PFSK-1 (cell line): Measurements from ENCODE around the gene MMP23B.

Experiments
- FOXP2 ChIP-seq: optimal IDR thresholded peaks from 2 replicates; pipeline ENCODE3; 2011; ENCODE audit warnings: borderline replicate concordance, control low read depth, inconsistent platforms; ENCODE audit not compliant: insufficient read depth; ENCODE audit errors: extremely low read length, extremely low read depth
- POLR2AphosphoS5 ChIP-seq: IDR thresholded peaks from 2 replicates; pipeline ENCODE4 v1.6.1; 2012; ENCODE audit warnings: low read depth, mild to moderate bottlenecking, control low read depth, low read length, moderate library complexity
- SIN3A ChIP-seq: IDR thresholded peaks from 2 replicates; pipeline ENCODE4 v1.6.1; 2012; ENCODE audit warnings: mild to moderate bottlenecking, low read length, moderate library complexity, borderline replicate concordance; ENCODE audit not compliant: insufficient read depth
- TAF1 ChIP-seq: IDR thresholded peaks from 2 replicates; pipeline ENCODE4 v1.6.1; 2012; ENCODE audit warnings: low read length, control low read depth, borderline replicate concordance; ENCODE audit not compliant: insufficient read depth
- TF ChIP-seq, protein P1 (sequence below), 2 experiments: IDR thresholded peaks; 2 replicates each; pipeline versions ENCODE4 v1.6.1 to v1.8.0; 2011 to 2012; ENCODE audit warnings: low read depth in 2 of 2, low read length in 2 of 2, control low read depth in 1 of 2, inconsistent platforms in 1 of 2, mild to moderate bottlenecking in 1 of 2, moderate library complexity in 1 of 2; ENCODE audit not compliant: insufficient read depth in 1 of 2

MMP23B gene

DNA sequence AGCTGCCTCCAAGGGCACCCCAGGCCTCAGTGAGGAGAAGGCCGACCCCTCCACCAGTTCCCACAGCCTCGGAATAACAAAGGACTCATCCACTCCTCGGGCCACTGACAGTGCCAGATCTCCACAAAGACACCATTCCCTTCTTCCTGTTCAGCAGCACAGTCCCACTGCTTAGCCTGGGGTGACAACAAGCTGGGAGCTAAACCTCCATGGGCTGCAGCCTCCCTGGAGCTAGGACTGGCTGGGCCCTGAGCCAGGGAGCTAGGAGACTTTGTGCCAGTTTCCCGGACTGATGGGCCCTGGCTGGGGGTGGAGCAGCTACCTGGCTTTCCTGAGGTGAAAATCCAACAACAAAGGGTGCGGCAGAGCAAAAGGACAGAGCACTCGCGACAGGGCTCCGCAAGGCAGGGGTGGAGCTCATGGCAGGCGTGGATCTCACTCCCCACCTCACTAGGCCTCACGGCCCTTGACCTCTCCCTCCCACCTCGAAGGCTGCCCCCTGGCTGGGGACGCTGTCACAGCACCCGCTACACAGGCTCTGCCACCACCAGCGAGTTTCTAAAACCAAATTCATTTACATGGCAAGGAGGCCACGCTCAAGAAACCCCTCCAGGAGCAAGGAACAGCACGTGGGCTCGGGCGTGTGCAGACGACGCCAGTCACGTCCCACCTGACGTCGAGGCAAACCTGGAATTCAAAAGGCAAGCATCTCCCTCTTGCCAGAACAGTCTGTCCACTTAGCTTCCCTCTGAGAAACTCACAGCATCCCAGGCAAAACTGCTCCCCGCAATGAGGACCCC lies 46.8 kb downstream of the MMP23B start:
- TF ChIP-seq, protein P1, sequence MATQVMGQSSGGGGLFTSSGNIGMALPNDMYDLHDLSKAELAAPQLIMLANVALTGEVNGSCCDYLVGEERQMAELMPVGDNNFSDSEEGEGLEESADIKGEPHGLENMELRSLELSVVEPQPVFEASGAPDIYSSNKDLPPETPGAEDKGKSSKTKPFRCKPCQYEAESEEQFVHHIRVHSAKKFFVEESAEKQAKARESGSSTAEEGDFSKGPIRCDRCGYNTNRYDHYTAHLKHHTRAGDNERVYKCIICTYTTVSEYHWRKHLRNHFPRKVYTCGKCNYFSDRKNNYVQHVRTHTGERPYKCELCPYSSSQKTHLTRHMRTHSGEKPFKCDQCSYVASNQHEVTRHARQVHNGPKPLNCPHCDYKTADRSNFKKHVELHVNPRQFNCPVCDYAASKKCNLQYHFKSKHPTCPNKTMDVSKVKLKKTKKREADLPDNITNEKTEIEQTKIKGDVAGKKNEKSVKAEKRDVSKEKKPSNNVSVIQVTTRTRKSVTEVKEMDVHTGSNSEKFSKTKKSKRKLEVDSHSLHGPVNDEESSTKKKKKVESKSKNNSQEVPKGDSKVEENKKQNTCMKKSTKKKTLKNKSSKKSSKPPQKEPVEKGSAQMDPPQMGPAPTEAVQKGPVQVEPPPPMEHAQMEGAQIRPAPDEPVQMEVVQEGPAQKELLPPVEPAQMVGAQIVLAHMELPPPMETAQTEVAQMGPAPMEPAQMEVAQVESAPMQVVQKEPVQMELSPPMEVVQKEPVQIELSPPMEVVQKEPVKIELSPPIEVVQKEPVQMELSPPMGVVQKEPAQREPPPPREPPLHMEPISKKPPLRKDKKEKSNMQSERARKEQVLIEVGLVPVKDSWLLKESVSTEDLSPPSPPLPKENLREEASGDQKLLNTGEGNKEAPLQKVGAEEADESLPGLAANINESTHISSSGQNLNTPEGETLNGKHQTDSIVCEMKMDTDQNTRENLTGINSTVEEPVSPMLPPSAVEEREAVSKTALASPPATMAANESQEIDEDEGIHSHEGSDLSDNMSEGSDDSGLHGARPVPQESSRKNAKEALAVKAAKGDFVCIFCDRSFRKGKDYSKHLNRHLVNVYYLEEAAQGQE (IDR thresholded peaks at IDR 0.05; ENCODE audit: insufficient read depth in 1 of 2, low read depth in 2 of 2, low read length in 2 of 2) = no peak
- no peak for TF ChIP-seq POLR2AphosphoS5
- no peak for TF ChIP-seq SIN3A
- TF ChIP-seq TAF1 = no peak
- no peak for TF ChIP-seq FOXP2

DNA sequence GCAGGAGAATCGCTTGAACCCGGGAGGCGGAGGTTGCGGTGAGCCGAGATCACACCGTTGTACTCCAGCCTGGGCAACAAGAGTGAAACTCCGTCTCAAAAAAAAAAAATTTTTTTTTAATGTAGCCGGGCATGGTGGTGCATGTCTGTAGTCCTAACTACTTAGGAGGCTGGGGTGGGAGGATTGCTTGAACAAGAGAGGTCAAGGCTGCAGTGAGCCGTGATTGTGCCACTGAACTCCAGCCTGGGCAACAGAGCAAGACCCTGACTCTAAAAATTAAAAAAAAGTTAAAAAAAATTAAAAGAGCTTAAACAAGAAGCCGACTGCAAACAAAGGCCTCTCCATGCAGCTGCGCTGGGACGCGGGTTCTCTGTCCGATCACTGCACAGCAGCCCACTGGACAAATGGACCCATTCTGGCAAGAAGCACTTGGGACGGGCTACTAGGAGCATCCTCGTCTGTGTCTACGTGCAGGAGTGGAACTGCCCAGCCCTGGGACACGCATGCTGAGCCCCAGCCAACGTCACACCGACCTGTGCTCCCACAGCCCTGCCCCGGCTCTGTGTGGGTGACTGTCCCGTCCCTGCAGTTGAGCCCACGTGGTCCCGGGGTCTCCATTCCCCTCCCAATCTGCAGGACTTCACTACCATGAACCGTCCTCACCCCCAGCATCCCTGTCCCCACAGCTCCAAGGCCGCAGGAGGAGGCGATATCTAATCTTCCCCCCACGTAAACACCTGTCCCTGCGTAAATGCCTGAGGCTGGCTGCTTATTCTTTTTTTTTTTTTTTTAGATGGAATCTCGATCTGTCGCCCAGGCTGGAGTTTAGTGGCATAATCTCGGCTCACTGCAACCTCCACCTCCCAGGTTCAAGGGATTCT lies 48.3 kb downstream of the MMP23B start:
- TF ChIP-seq, protein P1 (IDR thresholded peaks at IDR 0.05; ENCODE audit: insufficient read depth in 1 of 2, low read depth in 2 of 2, low read length in 2 of 2) = no peak
- TF ChIP-seq FOXP2 (no peak), TAF1 (no peak), POLR2AphosphoS5 (no peak), SIN3A (no peak)

DNA sequence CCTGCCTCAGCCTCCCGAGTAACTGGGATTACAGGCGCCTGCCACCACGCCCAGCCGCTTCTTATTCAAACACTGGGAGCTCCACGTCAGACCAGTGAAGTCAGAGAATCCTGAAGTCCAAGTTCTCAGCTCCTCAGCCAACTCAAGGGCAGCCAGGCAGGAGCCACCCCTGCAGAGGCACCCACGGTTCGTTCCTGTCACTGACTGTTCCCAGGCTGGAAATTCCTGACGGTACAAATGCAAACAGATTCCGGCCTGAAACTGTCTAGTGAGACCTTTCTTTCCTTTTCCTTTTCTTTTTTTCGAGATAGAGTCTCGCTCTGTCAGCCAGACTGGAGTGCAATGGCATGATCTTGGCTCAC lies 48.9 kb downstream of the MMP23B start:
- no peak for TF ChIP-seq POLR2AphosphoS5
- TF ChIP-seq FOXP2 = no peak
- no peak for TF ChIP-seq TAF1
- no peak for TF ChIP-seq SIN3A
- TF ChIP-seq, protein P1 (IDR thresholded peaks at IDR 0.05; ENCODE audit: insufficient read depth in 1 of 2, low read depth in 2 of 2, low read length in 2 of 2) = no peak

- no peak for TF ChIP-seq FOXP2
- TF ChIP-seq TAF1 = no peak
- TF ChIP-seq, protein P1 (IDR thresholded peaks at IDR 0.05; ENCODE audit: insufficient read depth in 1 of 2, low read depth in 2 of 2, low read length in 2 of 2) = no peak
- no peak for TF ChIP-seq SIN3A
- no peak for TF ChIP-seq POLR2AphosphoS5
Measured at GRCh38 chr1:1683104-1683905, 51.3 kb downstream of the MMP23B start.
